GM21737 (cell line): ENCODE measurements around the gene PIGK.
A peak's percentile ranks its signal among the peaks of the same experiment; 100 is the strongest.
"Not testable (repeated sequence)": the region's sequence is repeated elsewhere in the genome, so short reads cannot be mapped to it uniquely, and the experiment has no call there.

ENCODE experiments used
- ATAC-seq: cut with Tn5 transposase; IDR thresholded peaks from one replicate; pipeline ENCODE4 v1.9.1; 2021; ENCODE audit warnings: mild to moderate bottlenecking, moderate library complexity; ENCODE audit not compliant: unreplicated experiment

PIGK gene

GRCh38 chr1:77219166-77219887, at the start of gene PIGK:
PIGK (minus strand) TSS chr1:77219430; CDS start chr1:77219402, 28 bp downstream.
- ATAC-seq, result peak; percentile 96

- no peak for ATAC-seq
These were observed 47.8 kb upstream of the PIGK start for GRCh38 chr1:77267035-77267434.

DNA sequence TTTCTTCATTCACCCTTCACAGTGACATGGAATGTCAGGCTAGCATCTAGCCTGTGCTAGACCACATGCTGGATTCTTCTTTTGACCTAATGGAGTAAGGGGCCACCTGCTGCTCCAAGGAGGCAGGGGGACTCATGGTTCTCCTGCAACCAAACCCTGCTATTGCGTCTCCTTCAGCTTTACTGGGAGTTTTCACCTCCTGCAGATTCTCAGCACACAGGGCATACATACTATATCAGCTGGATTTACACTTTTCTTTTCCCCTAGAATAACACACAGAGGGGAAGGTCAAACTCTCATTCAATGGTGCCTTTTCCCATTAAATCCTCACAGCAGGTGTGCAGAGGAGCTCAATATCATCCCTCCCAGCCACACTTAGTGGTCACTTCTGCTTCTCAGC, 46.0 kb upstream of the PIGK start:
- ATAC-seq, result no peak

DNA sequence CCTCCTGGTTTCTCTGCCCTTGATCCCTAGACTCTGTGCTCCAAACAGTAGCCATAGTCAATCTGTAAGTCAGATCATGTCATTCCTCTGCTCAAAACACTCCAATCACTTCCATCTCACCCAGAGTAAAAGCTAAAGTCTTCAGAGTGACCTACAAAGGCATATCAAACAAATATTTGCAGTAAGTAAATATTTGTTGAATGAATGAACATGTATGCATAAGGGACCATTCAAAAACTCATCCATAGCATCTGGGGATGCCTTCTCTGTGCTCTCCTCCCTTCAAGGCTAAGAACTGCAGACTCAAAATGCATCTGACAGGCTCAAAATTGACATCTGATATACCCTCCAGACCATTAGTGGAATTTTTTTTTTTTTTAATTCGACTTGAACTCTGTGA, 44.5 kb upstream of the PIGK start:
- ATAC-seq, result no peak

DNA sequence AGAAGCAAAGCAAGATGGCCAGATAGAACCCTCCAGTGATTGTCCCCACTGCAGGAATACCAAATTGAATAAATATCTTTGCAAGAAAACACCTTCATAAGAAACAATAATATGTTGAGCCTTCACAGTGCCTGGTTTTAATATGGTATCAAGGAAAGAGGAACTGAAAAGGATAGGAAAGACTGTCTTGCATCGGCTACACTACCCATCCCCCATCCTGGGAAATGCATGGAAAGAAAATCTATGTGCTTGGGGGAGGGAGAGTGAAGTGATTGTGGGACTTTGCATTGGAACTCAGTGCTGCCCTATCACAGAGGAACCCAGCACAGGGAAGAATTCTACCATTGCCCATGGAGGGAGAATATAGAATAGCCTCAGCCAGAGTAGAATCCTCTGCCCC, 34.0 kb upstream of the PIGK start:
- ATAC-seq, result no peak

DNA sequence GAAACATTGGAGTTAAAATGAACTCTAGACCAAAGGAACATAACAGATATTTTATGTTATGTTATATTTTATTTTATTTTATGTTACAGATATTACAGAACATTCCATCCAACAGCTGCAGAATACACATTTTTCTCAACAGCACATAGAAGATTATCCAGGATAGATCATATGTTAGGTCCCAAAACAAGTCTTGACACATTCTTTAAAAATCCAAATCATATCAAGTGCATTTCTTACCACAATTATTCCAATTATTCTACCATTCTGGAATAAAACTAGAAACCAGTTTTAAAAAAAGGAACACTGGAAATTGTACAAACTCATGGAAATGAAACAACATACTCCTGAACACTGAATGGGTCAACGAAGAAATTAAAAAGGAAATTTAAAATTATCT, 30.9 kb upstream of the PIGK start:
- no peak for ATAC-seq

DNA sequence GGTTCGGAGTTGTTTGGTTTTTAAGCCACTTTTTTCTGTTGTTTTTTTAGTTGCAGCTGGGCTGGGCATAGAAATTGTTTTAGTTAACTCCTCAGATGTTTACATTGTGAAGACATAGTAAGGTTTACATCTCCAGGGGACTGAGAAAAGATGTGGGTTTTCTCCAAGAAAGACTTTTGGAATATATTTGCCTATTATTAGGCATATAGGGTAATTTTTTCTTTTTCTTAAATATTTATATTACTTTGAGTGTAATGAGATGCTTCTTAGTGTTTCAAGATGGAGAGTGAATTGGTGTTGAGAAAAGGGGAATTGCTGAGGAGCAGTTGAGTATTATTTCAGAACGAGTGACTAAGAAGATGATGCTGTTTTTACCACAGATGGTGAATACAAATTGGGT, 26.6 kb upstream of the PIGK start:
- ATAC-seq, result no peak

- no peak for ATAC-seq
These were observed 20.1 kb upstream of the PIGK start for GRCh38 chr1:77239311-77239710.

DNA sequence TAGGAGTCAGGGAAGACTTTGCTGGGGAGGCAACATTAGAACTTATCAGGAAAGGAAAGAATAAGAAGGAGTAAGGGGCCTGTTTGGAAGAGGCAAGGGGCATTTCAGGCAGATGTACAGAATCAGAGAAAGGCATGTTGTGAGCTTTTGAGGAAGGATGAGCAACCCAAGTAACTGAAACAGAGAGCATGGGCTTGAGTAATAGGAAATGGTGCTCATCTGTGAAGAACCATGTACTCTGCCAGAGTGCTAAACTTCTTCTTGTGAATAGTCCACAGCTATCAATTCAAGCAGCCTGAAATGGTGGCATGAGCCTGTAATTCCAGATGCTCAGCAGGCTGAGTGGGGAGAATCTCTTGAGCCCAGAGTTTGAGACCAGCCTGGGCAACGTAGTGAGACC, 19.2 kb upstream of the PIGK start:
- ATAC-seq, result no peak

DNA sequence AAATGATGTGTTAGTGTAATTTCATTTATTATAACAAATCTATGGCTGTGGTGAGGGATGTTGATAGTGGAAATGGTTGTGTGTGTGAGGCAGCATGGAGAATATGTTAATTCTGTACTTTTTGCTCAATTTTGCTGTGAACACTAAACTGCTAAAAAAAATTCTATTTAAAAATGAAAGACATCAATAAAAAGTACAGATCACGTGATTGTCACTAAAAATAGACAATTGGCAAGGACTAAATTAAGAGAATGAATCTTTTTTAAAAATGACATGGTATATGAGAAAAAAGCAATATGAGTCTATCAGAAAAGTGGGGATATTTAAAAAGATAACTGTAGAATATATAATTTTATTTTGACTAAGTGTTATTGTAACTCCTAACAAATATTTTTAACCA, 15.7 kb upstream of the PIGK start:
- ATAC-seq, result no peak

- no peak for ATAC-seq
These were observed 14.9 kb upstream of the PIGK start for GRCh38 chr1:77234096-77234495.

- ATAC-seq, result no peak
These were observed 13.6 kb upstream of the PIGK start for GRCh38 chr1:77232829-77233228.

- no peak for ATAC-seq
These were observed 10.8 kb upstream of the PIGK start for GRCh38 chr1:77230051-77230450.

DNA sequence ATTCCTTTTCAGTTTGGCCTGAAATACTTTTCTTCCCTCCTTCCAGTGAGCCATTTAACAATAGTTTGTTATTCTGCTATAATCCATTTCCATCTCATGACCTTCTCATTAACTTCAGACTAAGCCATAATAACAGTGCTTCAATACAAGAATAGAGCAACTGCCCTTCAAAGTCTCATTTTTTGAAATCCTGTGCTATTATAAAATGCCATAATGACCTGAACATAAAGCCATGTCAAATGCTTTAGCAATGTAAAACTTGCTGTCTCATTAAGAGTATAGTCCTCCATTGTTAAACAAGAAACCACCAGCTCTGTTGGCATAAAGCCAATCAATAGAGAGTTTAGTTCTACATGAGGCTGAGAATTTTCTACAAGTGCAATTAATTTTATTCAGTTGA, 9.6 kb upstream of the PIGK start:
- ATAC-seq, result no peak

DNA sequence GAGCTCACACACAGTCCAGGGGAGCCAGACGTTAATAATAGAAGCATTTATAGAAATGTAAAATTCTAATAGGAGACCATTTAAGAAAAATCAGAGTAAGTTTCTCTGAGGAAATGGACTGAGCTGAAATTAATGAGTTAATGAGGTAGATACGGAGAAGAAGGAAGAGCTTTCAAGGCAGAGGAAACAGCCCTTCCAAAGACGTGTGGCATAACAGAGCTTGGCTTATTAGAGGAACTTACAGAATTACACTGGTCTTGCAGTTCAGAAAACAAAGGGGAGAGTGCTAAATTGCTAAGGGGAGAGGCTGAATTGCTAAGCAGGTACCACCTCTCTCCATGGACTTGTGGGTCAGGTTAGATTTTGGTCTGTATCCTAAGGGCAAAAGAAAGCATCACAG, 8.2 kb upstream of the PIGK start:
- ATAC-seq, result no peak

GRCh38 chr1:77222496-77222895, 3.3 kb upstream of the PIGK start:
- ATAC-seq, result no peak

GRCh38 chr1:77220687-77221463, 1.6 kb upstream of the PIGK start:
- no peak for ATAC-seq

- ATAC-seq, result no peak
These were observed 609 bp downstream of the PIGK start for GRCh38 chr1:77218477-77219165.

DNA sequence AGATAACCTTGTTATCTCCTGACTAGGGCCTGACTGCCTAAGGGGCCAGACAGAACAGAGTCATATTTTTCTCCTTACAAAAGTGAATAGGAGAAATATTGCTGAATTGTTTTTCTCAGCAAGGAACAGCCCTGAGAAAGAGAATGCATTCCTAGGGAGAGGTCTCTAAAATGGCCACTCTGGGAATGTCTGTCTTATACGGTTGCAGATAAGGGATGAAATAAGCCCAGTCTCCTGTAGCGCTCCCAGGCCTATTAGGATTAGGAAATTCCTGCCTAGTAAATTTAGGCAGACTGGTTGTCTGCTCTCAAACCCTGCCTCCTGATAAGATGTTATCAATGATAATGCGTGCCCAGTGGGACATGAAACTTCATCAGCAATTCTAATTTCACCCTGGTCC, 15.2 kb downstream of the PIGK start:
- ATAC-seq, result not testable (repeated sequence)

GRCh38 chr1:77202751-77203150, 16.5 kb downstream of the PIGK start:
- no peak for ATAC-seq

GRCh38 chr1:77200806-77201205, 18.4 kb downstream of the PIGK start:
- ATAC-seq, result no peak

DNA sequence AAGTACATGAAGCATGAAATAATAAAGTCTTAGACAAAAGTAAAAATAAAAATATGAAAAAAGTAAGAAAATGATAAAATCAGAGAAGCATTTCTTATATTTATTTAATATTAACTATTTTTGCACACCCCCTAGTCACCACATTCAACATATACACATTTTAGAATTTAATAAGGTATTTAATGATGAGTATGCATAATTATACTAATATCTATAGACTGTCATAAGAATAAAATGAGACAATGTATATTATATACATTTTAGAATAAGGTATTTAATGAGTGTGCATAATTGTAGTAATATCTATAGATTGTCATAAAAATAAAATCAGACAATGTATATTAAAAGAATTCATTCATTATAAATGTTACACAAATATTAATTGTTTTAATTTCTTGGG, 18.9 kb downstream of the PIGK start:
- ATAC-seq, result no peak
